Stimulated activated CD4-positive, alpha-beta T cell treated with anti-CD3 and anti-CD28 coated beads, Interleukin-1b, Interleukin-23, amount 100 ng/mL, for 24 hours (primary cell): ENCODE measurements around the gene SFTA2.
"Not testable (repeated sequence)": the region's sequence is repeated elsewhere in the genome, so short reads cannot be mapped to it uniquely, and the experiment has no call there.

Source experiments
- DNase-seq, 4 experiments: peaks; one replicate each; pipeline ENCODE4 v3.0.0-alpha.2; 2020; ENCODE audit warnings: low read depth in 4 of 4, low spot score in 1 of 4

The SFTA2 gene

GRCh38 chr6:30944051-30944450, 12.1 kb upstream of the SFTA2 start:
- DNase-seq: no peak

DNA sequence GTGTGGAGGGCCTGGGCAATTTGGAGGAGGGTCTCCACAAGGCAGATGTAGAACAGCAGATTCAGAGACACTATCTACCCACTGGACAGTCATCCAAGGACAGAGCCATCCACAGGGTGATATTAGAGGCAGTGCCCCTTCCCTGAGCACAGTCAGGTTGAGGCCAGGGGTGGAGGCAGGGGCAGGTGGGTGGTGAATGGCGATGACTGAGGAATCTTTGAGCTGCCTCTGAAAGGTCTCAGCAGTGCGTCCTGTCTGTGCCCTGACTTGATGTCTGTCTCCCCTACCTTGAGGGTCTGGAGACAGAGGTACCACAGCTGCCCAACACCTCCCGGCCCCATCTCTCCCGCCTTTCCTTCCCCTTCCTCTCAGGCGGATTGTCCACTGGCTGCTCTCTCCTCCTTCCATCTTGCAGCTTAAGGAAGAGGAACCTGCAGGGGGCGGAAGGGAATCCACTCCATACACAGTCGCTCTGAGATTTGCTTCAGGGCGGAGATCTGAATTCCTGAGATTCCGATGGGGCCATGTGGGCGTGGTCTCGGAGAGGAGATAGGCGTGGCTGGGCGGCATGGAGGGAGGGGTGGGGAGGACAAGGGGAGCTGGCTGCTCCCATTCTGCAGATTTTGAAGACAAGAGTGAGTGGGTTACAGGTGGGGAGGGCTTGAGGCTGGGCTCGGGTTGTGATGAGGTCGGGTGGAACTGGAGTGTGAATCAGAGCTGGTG, 10.5 kb upstream of the SFTA2 start:
- DNase-seq: no peak

- DNase-seq: no peak
These were observed 8.5 kb upstream of the SFTA2 start, which contains the start of gene MUCL3 for GRCh38 chr6:30940361-30940986. TSS of gene MUCL3 (plus strand) at chr6:30940973. CDS start at chr6:30941000, 27 bp downstream.

DNA sequence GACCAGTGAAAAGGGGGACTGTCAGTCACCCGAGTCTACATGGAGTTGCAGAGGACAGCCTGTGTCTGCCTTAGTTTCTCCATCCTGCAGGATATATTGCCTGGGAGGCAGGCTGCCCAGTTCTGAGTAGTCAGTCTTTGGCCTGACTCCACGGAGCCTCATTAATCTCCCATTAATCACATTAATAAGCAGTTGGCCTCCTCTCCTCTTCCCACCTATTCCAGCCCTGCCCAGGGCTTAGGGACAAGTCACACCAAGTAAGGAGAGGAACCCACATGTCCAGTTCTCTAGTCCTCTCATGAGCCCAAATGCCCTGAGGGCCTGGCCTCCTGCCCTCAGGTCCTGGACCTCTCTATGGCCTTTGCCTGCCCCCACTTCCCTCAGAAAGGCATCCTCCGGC, 7.5 kb upstream of the SFTA2 start:
- no peak for DNase-seq

GRCh38 chr6:30938730-30939129, 6.8 kb upstream of the SFTA2 start:
- DNase-seq: no peak

GRCh38 chr6:30937265-30937664, 5.3 kb upstream of the SFTA2 start:
- no peak for DNase-seq

- DNase-seq: no peak
These were observed 3.0 kb upstream of the SFTA2 start for GRCh38 chr6:30935018-30935417.

DNA sequence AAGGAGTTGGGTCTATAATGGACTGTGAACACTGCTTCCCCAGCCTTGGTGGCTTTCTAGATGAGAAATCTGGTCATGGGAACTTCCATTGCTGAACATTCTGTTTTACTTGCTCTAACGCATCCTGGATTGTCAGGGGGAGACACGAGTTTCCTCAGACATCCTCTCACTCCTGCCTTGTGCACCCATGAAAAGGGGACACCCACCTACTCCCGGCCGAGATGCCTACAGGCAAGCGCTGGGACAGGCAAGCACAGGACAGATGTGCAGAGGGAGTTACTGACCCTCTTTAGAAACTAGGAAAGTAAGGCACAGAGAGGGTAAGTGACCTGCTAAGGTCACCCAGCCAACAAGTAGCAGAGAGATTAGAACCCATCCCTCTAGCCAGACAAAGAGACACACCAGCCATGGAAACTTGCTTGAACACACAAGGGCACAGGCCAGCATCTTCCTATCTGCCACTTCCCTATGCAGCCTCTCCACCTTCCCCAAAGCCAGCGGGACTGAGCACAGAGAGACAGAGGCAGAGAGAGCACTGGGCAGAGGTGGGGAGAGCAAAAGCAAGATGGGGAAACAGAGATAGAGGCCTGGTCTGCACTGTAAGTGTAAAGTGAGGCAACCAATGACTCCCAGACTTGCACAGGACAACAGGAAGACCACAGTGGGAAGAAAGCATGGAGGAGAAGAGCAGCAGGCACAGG, 845 bp upstream of the SFTA2 start:
- DNase-seq: no peak

- no peak for DNase-seq
These were observed 698 bp downstream of the SFTA2 start for GRCh38 chr6:30931272-30931671.

DNA sequence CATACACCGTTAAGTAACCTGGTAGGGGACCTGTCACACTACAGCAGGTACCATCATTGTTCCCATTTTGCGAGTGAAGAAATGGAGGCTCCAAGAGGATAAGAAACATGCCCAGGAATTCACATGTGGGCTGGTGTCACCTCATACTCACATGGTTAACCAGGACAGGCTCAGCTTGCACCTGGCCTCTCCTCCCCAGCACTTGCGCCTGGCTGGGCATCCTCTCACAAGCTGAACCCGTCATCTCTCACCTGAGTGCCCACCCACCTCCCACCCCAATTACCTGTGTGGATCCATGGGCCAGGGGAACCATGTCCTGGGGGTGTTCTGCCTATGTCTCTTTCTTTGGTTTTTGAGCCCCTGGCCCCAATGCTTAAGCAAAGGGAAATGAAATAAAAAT, 1.5 kb downstream of the SFTA2 start:
- DNase-seq: no peak

GRCh38 chr6:30928677-30929076, 3.3 kb downstream of the SFTA2 start:
- no peak for DNase-seq

DNA sequence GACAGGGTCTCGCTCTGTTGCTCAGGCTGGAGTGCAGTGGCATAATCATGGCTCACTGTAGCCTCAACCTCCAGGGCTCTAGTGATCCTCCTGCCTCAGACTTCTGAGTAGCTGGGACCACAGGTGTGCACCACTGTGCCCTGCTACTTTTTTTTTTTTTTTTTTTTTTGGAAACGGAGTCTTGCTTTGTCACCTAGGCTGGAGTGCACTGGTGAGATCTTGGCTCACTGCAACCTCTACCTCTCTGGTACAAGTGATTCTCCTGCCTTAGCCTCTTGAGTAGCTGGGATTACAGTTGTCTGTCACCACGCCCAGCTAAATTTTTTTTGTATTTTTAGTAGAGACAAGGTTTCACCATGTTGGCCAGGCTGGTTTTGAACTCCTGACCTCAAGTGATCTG, 4.9 kb downstream of the SFTA2 start:
- DNase-seq: not testable (repeated sequence)

GRCh38 chr6:30926644-30927043, 5.3 kb downstream of the SFTA2 start:
- no peak for DNase-seq

GRCh38 chr6:30924040-30924627, 7.8 kb downstream of the SFTA2 start:
- not testable (repeated sequence) for DNase-seq

DNA sequence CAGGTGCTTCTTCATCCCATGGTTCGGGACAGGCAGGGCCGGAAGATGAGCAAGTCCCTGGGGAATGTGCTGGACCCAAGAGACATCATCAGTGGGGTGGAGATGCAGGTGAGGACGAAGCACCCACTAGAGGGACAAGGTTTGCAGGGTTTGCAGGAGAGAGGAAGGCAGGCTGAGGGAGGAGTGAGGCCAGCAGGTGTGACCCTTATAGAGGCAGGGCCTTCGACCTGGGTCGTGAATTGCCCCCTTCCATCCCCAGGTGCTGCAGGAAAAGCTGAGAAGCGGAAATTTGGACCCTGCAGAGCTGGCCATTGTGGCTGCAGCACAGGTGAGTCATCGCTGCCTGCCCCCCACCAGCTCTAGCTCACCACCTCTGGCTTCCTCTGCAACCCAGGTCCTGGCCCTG, 9.5 kb downstream of the SFTA2 start:
- no peak for DNase-seq

DNA sequence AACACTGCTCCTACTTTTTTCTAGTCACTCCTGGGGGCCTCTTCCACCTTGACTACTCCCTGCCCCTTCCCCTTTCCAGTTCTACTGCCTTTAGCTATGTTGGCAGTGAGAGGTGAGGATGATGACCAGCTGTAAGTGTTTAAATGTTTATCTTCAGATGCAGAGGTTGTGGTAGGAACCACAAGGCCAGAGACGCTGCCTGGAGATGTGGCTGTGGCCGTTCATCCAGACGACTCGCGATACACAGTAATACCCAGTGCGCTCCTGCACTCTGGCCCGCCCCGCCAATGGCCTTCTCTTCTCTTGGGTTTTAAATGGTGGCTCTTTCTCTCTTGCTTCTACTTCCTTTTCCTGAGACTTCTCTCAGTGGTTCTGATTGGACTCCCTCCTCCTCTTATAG, 13.3 kb downstream of the SFTA2 start:
- DNase-seq: no peak

DNA sequence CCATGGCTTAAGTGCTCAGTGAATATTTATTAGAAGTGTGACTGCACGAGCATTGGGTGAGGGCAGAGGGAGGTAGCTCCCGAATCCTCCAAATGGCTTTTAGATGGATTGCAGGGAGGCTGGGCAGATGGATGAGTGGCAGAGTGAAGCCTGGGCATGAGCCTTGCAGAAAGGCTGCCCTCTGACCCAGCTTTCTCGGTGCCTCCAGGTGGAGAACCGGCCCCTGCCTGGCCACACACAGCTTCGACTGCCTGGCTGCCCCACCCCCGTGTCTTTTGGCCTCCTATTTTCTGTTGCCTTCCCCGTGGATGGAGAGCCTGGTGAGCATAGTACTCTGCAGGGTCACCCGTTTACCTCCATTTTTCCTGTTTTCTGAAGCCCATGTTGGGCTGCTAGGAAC, 14.5 kb downstream of the SFTA2 start:
- no peak for DNase-seq

DNA sequence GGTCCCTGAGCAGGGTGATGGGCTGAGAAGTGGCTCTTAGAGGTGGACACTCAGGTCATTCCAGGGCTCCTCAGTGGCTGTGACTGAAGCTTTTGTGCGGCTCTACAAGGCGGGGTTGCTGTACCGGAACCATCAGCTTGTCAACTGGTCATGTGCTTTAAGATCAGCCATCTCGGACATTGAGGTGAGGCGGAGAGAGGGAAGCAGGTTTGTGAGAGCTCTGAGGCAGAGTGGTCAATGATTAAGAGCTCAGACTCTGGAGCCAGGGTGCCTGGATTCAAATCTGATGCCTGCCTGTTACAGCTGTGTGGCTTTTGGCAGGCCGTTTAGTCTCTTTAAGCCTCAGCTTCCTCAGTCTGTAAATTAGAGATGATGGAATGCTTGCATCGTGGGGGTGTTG, 14.9 kb downstream of the SFTA2 start:
- DNase-seq: no peak

DNA sequence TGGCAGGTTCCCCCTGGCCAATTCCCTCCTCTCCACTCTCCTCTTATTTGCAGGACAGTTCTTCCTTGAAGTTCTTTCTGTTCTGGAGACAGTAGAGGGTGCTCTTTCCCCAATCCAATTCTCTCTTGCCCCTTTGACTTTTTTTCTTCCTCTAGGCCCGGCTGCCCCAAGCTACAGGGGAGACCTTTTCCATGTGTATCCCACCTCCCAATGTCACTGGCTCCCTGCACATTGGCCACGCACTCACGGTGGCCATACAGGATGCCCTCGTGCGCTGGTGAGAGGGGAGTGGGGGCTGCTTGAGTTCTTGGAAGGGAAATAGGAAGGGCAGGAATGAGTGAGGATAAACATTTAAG, 16.4 kb downstream of the SFTA2 start:
- no peak for DNase-seq

DNA sequence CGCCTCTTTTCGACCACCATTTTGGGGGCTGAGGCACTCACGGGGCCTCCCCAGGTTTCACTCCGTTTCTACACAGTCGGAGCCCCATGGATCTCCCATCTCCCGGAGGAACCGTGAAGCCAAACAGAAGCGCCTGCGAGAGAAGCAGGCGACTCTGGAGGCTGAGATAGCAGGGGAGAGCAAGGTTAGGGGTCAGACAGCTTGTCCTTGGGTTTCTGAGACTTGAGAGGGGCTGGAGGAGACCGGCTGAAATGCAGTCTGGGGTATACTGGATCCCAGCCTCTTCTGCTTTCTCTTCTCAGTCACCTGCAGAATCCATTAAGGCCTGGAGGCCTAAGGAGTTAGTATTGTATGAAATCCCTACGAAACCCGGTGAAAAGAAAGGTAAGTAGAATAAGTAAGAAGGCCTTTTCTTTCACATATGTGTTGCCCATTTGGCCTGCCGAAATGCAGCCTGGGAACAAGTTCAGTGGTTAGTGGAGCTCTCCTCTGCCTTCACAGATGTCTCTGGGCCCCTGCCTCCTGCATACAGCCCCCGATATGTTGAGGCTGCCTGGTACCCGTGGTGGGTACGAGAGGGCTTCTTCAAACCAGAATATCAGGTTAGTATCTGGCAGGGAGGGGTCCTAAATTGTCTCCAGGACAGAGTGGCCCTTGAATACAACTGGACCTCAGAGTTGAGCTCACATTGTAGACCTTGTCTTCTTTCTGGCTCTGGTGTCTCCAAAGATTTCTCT, 16.9 kb downstream of the SFTA2 start:
- no peak for DNase-seq
